NCI-H2107 (cell line): Measurements from ENCODE around the gene POMZP3.
"Not testable (repeated sequence)": the region's sequence is repeated elsewhere in the genome, so short reads cannot be mapped to it uniquely, and the experiment has no call there.

Source experiments
- DNase-seq: peaks from one replicate; lab custom pipeline; 2025; lab: John Stamatoyannopoulos, UW

Gene POMZP3

DNA sequence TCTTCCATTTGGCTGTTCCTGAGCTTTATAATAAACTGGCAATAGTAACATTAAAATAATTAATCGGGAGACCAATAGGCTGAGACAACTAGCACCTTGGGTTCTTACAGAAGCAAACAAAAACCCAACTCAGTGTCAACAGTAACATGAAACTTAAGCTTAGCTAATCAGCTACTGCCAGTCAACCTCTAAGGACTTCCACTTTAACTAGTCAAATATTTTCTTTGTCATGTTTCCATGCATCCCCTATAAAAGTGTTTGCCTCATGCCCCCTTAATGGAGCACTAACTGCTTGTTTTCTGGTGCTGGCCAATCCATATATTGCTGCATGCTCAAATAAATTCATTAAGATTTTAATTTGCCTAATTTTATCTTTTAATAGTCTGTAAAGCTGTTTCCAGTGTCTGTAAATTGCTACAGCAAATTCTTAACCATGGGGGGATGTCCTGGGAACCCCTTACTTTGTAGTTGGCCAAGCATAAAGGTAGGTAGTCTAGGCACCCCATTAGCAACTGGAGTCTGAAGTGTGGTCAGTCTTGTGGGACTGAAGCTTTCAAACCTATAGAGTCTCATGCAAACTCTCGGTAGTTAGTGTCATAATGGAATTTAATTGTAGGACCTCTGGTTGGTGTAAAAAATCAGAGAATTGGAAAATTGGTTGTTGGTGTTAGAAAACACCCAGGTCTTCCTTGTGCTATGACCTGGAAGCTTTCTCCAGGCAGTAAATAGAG lies 40.3 kb downstream of the POMZP3 start:
- DNase-seq, result not testable (repeated sequence)

DNA sequence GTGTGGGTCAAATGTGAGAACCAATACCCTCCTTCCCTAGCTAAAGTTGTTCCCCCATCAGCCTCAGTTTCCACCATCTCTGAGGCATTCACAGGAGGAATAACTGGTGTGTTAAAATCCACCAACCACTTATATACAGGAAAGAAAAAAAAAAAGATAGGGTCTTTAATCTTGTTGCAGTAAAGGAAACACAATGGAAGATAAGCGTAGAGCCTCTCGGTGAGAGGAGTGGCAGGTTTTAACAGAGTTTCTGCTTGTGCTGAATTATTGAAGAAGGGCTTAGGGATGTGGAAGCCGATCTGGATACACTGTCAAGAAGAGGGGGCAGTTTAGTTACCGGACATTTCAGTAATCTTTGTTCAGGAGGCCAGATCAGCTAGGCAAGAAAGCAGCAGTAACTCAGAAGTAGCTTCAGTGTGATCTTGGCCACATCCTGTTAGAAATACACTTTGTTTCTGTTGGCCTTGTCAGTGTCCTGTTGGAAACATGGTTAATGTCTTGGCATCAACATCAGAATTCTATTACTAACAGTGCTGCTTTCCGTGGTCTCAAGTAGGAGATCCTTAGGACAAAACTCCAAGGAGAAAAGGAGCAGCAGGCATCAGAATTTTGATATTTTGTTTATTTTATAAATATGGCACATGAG lies 43.3 kb downstream of the POMZP3 start:
- not testable (repeated sequence) for DNase-seq

DNA sequence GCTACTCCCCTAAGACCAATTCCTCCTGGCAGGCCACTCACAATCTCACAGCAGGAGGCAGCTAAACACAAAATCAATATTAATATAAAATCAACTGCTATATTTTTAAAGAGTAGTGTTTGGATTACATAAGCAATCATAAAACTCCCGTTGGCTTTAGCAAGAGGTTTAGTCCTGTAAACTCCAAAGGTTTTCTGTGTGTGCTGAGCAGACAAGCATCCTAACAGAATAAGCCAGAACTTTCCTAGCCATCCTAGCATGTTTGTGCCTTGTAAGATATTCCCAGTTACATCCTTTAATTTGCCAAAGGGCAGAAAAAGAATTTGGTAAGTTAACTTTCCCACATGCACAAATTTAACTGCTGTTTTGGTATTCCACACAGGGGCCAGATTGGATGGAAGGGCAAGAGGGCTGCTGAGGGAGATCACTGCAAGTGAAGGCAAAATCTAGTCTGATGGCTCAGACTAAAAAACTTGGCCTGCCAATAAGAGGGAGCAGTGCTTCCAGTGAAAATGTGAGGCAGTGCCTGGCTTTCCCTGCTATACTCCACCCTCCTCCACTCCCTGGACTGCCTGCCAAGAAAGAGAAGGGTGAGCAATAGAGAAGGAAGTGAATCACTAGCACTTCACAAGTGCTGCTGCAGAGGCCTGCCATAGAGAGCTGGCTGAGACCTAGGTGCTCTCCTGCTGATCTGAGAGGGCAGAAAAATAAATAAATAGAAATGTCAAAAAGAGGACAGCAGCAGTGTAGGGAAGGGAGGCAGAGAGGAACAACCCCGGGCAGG lies 44.0 kb downstream of the POMZP3 start:
- not testable (repeated sequence) for DNase-seq

DNA sequence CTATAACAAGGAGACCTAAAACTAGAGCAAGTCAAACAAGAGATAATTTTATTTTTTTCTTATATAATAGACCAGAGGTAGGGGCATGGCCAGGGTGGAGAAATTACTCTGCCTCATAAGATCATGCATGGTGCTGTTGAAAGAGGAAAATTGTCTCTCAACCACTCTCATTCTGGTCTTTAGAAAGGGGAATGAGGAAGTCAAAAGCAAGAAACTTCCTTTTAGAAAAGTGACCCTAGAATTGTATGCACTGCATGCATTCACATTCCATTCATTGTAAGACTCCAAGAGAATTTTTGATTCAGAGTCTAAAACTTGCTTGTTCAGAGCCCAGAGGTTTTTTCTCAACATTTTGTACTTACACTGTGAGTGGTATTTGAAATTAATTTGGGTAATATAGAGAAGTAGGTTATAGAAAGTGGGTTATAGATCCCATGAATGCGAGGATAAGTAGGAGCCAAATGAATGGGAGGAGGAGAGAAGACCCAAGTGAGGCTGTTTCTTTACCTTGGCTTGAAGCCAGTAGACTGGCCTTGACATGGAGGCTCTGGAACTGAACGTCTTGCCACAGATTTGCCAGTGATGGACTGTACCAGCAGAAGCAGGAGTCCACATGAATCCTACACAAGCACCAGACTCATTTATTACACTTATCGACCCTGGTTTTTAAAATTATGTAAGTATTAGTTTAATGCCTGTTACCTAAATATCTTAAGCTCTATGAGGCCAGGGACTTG lies 51.0 kb downstream of the POMZP3 start:
- not testable (repeated sequence) for DNase-seq

DNA sequence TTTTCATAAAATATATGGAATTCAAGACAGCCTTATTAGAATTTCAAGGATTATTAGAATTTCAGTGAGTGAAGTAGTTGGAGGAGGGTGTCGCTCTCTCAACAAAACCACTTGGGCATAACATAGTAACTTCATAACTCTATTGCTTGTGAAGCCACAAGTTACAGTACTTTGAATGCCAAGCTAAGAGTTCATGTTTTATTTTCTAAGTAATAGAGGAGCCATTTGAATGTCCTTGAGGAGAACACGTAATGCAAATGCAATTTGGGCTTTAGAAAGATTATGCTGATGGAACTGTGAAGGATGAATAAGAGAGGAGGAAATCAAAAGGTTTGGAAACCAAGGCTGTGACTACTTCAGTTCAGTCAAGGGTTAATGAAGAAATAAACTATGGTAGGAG lies 51.6 kb downstream of the POMZP3 start:
- DNase-seq, result not testable (repeated sequence)

DNA sequence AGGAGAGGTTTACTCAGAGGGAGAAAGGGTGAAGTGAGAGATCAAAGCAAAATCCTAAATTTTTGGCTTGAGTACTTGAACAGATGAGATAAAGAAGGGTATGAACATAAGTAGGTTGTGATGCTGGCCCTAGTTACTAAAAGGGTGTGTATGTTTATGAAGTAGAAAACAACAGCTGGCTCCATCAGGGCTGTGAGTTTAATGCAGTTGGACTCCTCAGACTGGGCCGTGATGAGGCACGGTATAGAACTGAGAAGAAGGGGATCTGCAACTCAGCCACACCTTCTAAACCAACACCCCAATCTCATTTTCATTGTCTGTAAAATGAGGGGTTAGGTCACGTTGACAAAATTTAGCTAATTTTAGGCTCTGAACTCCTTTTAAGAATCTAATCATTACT lies 54.8 kb downstream of the POMZP3 start:
- not testable (repeated sequence) for DNase-seq

DNA sequence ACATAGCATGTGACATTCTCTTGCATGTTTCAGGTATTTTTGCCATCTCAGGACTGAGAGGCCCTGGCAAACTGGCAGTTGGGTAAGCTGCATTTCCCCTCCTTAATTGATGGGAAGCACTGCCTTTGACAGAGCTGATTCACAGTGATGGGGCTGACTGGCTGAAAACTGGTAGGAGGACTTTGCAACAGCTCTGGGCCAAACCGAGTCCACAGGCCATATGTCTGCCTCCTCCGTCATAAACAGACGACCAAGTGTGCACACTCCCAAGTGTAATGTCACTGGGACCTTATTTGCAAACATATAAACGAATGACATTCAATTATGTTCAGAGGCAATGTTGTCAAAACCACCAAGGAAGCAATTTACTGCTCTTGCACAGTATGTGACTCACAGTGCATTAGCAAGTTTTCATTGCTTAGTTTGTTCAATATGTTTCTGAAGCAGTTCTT lies 56.7 kb downstream of the POMZP3 start:
- DNase-seq, result not testable (repeated sequence)

DNA sequence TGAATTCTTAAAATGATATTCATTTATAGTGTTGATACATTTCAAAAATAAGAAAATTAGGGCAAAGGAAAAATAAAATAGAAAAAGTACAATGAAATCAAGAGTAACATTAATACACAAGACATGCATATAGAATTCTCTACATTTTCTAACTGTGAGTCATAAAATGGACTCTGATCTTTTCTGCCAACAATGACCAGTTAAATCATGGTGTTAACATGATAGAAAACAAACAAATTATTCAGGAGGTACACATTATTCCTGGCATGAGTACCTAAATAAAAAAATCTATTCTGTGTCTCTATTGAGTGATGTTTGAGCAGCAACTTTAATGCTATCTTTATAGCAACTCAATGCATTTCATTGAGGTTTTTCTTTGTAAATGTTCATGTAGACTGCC lies 58.3 kb downstream of the POMZP3 start:
- DNase-seq, result not testable (repeated sequence)

DNA sequence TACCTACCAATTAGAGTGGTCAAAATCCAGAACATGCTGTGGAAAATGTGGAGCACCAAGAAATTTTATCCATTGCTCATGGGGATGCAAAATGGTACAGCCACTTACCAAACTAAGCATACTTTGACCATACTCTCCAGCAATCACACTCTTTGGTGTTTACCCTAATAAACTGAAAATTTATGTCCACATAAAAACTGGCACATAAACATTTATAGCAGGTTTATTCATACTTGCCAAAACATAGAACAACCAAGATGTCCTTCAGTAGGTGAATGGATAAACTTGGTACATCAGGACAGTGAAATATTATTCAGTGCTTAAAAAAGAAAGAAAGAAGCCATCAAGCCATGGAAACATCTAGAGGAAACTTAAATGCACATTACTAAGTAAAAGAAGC lies 59.3 kb downstream of the POMZP3 start:
- not testable (repeated sequence) for DNase-seq

DNA sequence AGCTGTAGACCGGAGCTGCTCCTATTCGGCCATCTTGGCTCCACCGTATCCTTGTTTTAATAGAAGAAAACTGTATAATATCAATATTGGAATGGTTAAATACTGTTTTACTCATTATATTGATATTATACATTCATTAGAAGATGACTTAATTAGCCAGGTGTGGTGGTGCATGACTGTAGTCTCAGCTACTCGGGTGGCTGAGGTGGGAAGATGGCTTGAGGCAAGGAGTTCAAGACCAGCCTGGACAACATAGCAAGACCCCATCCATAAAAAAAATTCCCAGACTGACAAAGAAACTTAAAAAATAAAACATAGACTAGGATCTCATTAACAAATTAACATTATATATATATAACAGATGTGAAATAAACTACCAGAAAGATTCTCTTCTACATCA lies 59.8 kb downstream of the POMZP3 start:
- DNase-seq, result not testable (repeated sequence)

DNA sequence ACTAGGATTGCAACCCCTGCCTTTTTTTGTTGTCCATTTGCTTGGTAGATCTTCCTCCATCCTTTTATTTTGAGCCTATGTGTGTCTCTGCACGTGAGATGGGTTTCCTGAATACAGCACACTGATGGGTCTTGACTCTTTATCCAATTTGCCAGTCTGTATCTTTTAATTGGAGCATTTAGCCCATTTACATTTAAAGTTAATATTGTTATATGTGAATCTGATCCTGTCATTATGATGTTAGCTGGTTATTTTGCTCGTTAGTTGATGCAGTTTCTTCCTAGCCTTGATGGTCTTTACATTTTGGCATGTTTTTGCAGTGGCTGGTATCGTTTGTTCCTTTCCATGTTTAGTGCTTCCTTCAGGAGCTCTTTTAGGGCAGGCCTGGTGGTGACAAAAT lies 62.1 kb downstream of the POMZP3 start:
- not testable (repeated sequence) for DNase-seq

DNA sequence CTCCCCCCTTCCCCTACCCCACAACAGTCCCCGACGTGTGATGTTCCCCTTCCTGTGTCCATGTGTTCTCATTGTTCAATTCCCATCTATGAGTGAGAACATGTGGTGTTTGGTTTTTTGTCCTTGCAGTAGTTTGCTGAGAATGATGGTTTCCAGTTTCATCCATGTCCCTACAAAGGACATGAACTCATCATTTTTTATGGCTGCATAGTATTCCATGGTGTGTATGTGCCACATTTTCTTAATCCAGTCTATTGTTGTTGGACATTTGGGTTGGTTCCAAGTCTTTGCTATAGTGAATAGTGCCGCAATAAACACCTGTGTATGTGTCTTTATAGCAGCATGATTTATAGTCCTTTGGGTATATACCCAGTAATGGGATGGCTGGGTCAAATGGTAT lies 65.7 kb downstream of the POMZP3 start:
- not testable (repeated sequence) for DNase-seq

DNA sequence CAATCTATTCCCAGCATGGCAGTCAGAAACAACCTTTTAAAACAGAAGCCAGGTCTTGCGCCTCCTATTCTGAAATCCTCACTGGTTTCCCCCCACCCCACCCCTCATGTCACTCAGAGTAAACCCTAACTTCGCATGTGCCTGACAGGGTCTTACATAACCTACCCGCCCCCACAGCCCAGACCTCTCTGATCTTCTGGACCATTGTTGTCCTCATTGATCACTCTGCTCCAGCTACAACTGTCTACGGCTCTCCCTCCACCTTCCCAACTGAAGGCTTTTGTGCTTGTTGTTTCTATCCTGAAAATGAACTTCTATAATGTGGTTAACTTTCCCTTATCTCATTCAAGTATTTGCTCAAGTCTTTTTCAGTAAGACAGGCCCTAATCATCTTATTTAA lies 66.9 kb downstream of the POMZP3 start:
- DNase-seq, result not testable (repeated sequence)
